ENCODE results near the gene ACSS2. TPM values are rescaled to one million over a fixed set of nuclear protein-coding genes. Genes with fewer than 3 reads are reported as not detected.

The ACSS2 gene
- total and polyA plus RNA-seq, 2 experiments from 2014 or later, result 26.1 to 49.3 TPM

- DNase-seq (ENCODE audit: low spot score) (no peak), ATAC-seq (no peak)
- H3K27me3 Mint-ChIP-seq (ENCODE audit: insufficient read depth, low read depth, poor library complexity), result peaks cover 3% of the 10 kb centered on the region
- Histone ChIP-seq H3K9me2 (ENCODE audit: insufficient read depth) (no peaks in the 10 kb centered on the region; the same call in 1 of the 2 replicates), H3K79me2 (replicated peaks; ENCODE audit: insufficient read depth) (no peaks in the 10 kb centered on the region), H3K4me1 (ENCODE audit: insufficient read depth) (no peaks in the 10 kb centered on the region), H3K27ac (ENCODE audit: low read depth) (no peak overlapping the region), H3K36me3 (ENCODE audit: insufficient read depth) (no peaks in the 10 kb centered on the region), H2AFZ (no peak overlapping the region), H3K27me3 (ENCODE audit: insufficient read depth) (no peaks in the 10 kb centered on the region), H3K4me3 (no peak overlapping the region), H3K4me2 (no peak overlapping the region), H4K20me1 (replicated peaks; ENCODE audit: insufficient read depth) (peaks cover 3% of the 10 kb centered on the region; the same call in 1 of the 2 replicates), H3F3A (replicated peaks; ENCODE audit: low read depth) (no peaks in the 10 kb centered on the region)
- H3K36me3 Mint-ChIP-seq (ENCODE audit: low read depth), result peaks cover 8% of the 10 kb centered on the region; the same call in 2 of the 3 replicates
- no peak for TF ChIP-seq EZH2 (IDR thresholded peaks at IDR 0.05; ENCODE audit: low read depth, unreplicated experiment)
- TF ChIP-seq CTCF (conservative IDR thresholded peaks at IDR 0.05; ENCODE audit: low read depth in 2 of 2), result no peak
- no peak for TF ChIP-seq POLR2AphosphoS5 (IDR thresholded peaks at IDR 0.05; ENCODE audit: low read depth)
- TF ChIP-seq REST (IDR thresholded peaks at IDR 0.05; ENCODE audit: unreplicated experiment), result no peak
- TF ChIP-seq JUNB (IDR thresholded peaks at IDR 0.05; ENCODE audit: unreplicated experiment), result no peak
- TF ChIP-seq ZNF462 (CRISPR knock-in tag; IDR thresholded peaks at IDR 0.05), result no peak
- TF ChIP-seq ETS1 (IDR thresholded peaks at IDR 0.05), result no peak
- TF ChIP-seq ZNF331 (CRISPR knock-in tag; IDR thresholded peaks at IDR 0.05; ENCODE audit: low read depth), result no peak
- no peak for TF ChIP-seq CREB1 (CRISPR knock-in tag; IDR thresholded peaks at IDR 0.05; ENCODE audit: low read depth)
- no peak for TF ChIP-seq NANOG (IDR thresholded peaks at IDR 0.05; ENCODE audit: borderline replicate concordance)
- TF ChIP-seq ZNF114 (CRISPR knock-in tag; IDR thresholded peaks at IDR 0.05), result no peak
- no peak for TF ChIP-seq EZH2phosphoT487 (IDR thresholded peaks at IDR 0.05; ENCODE audit: unreplicated experiment)
- no peak for TF ChIP-seq STAT1 (IDR thresholded peaks at IDR 0.05; ENCODE audit: unreplicated experiment)
- no peaks in the 10 kb centered on the region for H3K9me3 Mint-ChIP-seq
- H3K27ac Mint-ChIP-seq, result no peak overlapping the region
- no peaks in the 10 kb centered on the region for H3K4me1 Mint-ChIP-seq
- no peak overlapping the region for H3K4me3 Mint-ChIP-seq
Measured at GRCh38 chr20:34915749-34916455, 39.5 kb downstream of the ACSS2 start.

Measured in GM23338 (cell line).